CD8-positive, alpha-beta memory T cell (primary cell): ENCODE results near the gene RBSN. TPM values are rescaled to one million over a fixed set of nuclear protein-coding genes. Genes with fewer than 3 reads are reported as not detected.
A peak's percentile ranks its signal among the peaks of the same experiment; 100 is the strongest.
"Not testable (repeated sequence)": the region's sequence is repeated elsewhere in the genome, so short reads cannot be mapped to it uniquely, and the experiment has no call there.

Experiments used
- CTCF ChIA-PET: fragments of 350-600 bp; sonication (Branson Sonifier 250); formaldehyde crosslinking; loops from one replicate; lab custom pipeline; 2021; ENCODE audit warnings: antibody characterized with exemption; lab: Charles Lee
- POLR2A ChIA-PET: fragments of 350-600 bp; sonication (Branson Sonifier 250); formaldehyde crosslinking; loops from one replicate; lab custom pipeline; 2021; ENCODE audit warnings: antibody characterized with exemption; lab: Charles Lee
- DNase-seq, 5 donors: peaks; one replicate each; pipeline versions ENCODE4 v3.0.0 to v3.0.0-alpha.2; 2020 to 2022; ENCODE audit warnings: mixed read lengths in 1 of 5
- H3K27ac ChIP-seq: one replicate; pipeline ENCODE4 v1.7.0; 2013; ENCODE audit warnings: low read depth, mild to moderate bottlenecking, low read length, moderate library complexity
- H3K27me3 ChIP-seq: 2 replicates; pipeline ENCODE4 v1.7.0; 2013; ENCODE audit warnings: low read length, mild to moderate bottlenecking; ENCODE audit not compliant: insufficient read depth, poor library complexity, severe bottlenecking
- H3K36me3 ChIP-seq: 2 replicates; pipeline ENCODE4 v1.7.0; 2013; ENCODE audit warnings: mild to moderate bottlenecking, low read length, moderate library complexity; ENCODE audit not compliant: insufficient read depth
- H3K4me1 ChIP-seq: 2 replicates; pipeline ENCODE4 v1.7.0; 2013; ENCODE audit warnings: mild to moderate bottlenecking, low read length, moderate library complexity; ENCODE audit not compliant: insufficient read depth
- H3K4me3 ChIP-seq: 2 replicates; pipeline ENCODE4 v1.7.0; 2013; ENCODE audit warnings: mild to moderate bottlenecking, low read length
- H3K9me3 ChIP-seq: 2 replicates; pipeline ENCODE4 v1.7.0; 2013; ENCODE audit warnings: mild to moderate bottlenecking, low read length
- H3K27ac Mint-ChIP-seq, 8 donors: one replicate each; pipeline ENCODE4 v1.8.0; 2020 to 2021; ENCODE audit warnings: mixed read lengths in 8 of 8, mild to moderate bottlenecking in 6 of 8, inconsistent platforms in 3 of 8, moderate library complexity in 3 of 8
- H3K27me3 Mint-ChIP-seq, 2 donors: one replicate each; pipeline ENCODE4 v1.8.0; 2020 to 2021; ENCODE audit warnings: mixed read lengths in 2 of 2, mild to moderate bottlenecking in 1 of 2, moderate library complexity in 1 of 2
- H3K36me3 Mint-ChIP-seq, 3 donors: one replicate each; pipeline ENCODE4 v1.8.0; 2020 to 2021; ENCODE audit warnings: mixed read lengths in 3 of 3, inconsistent platforms in 1 of 3, mild to moderate bottlenecking in 1 of 3
- H3K4me1 Mint-ChIP-seq, 3 donors: one replicate each; pipeline ENCODE4 v1.8.0; 2020 to 2021; ENCODE audit warnings: mixed read lengths in 3 of 3, inconsistent platforms in 1 of 3, mild to moderate bottlenecking in 1 of 3
- H3K4me3 Mint-ChIP-seq, 7 donors: one replicate each; pipeline ENCODE4 v1.8.0; 2020 to 2021; ENCODE audit warnings: mixed read lengths in 7 of 7, mild to moderate bottlenecking in 6 of 7, moderate library complexity in 4 of 7, inconsistent platforms in 2 of 7
- H3K9me3 Mint-ChIP-seq, 5 donors: one replicate each; pipeline ENCODE4 v1.8.0; 2020 to 2022; ENCODE audit warnings: mixed read lengths in 5 of 5, mild to moderate bottlenecking in 3 of 5, moderate library complexity in 2 of 5, inconsistent platforms in 1 of 5
- polyA plus RNA-seq: library from polyadenylated mRNA; unstranded; fragments of 300-500 nt; fragmentation: Illumina TruSeq; gene quantifications from one replicate; pipeline ENCODE4 v1.2.3, GENCODE V29; 2021
- total RNA-seq, 2 experiments: library from RNA; stranded (reverse); gene quantifications; one replicate each; pipeline ENCODE4 v1.2.3, GENCODE V29; 2021

RBSN gene
- total RNA-seq (10 to 100 TPM; 12.2 to 12.5 TPM), polyA plus RNA-seq (19.0 TPM)

- peaks cover 23 to 34% (median 30%) of the 10 kb centered on the region in 3 donors for H3K4me1 Mint-ChIP-seq
- H3K36me3 Mint-ChIP-seq, result peaks cover 0 to 46% (median 7%) of the 10 kb centered on the region in 3 donors
These were observed at the start of gene RBSN for GRCh38 chr3:15098503-15099363. Gene RBSN (minus strand): TSS chr3:15099148. CDS start chr3:15096120, 3,028 bp downstream.

GRCh38 chr3:15148614-15149013, 49.7 kb upstream of the RBSN start:
- no peaks in the 10 kb centered on the region for H3K4me1 ChIP-seq
- no peaks in the 10 kb centered on the region for H3K9me3 ChIP-seq
- no peak for DNase-seq
- H3K27ac Mint-ChIP-seq, result no peak overlapping the region
- H3K4me1 Mint-ChIP-seq, result no peaks in the 10 kb centered on the region
- no peaks in the 10 kb centered on the region for H3K36me3 ChIP-seq
- no peak overlapping the region for H3K4me3 Mint-ChIP-seq
- H3K27me3 ChIP-seq, result peaks cover 15% of the 10 kb centered on the region
- H3K9me3 Mint-ChIP-seq, result no peaks in the 10 kb centered on the region
- CTCF ChIA-PET, result interaction anchor here (1.4 kb wide), 1 partner anchor 29 kb away, joined by 3 read pairs; no protein-coding TSS in a partner anchor
- H3K4me3 ChIP-seq, result no peak overlapping the region
- H3K36me3 Mint-ChIP-seq, result no peaks in the 10 kb centered on the region
- POLR2A ChIA-PET, result interaction anchor here (0.7 kb wide), 1 partner anchor 16 kb away, joined by 3 read pairs; no protein-coding TSS in a partner anchor
- H3K27me3 Mint-ChIP-seq, result peaks cover 4 to 55% of the 10 kb centered on the region in 2 donors
- no peak overlapping the region for H3K27ac ChIP-seq

More at GRCh38 chr3:15098503-15099363, at the start of gene RBSN:
- Histone ChIP-seq H3K27ac (peak within 1 kb of the TSS; percentile 98), H3K4me1 (peaks cover 18% of the 10 kb centered on the region), H3K27me3 (no peaks in the 10 kb centered on the region), H3K9me3 (no peaks in the 10 kb centered on the region), H3K36me3 (peaks cover 20% of the 10 kb centered on the region), H3K4me3 (peak within 1 kb of the TSS; percentile 95)
- peaks cover 4 to 8% of the 10 kb centered on the region in 2 donors for H3K27me3 Mint-ChIP-seq
- peak within 1 kb of the TSS; percentile 91 to 100 (median 98) for H3K27ac Mint-ChIP-seq
- H3K9me3 Mint-ChIP-seq, result peaks cover 0 to 5% (median 0%) of the 10 kb centered on the region in 5 donors
- H3K4me3 Mint-ChIP-seq, result peak within 1 kb of the TSS; percentile 91 to 97 (median 95)
- ChIA-PET CTCF (interaction anchor here (0.8 to 2.2 kb wide), 8 partner anchors 9 to 50 kb away, joined by 3 to 7 read pairs (median 4); partner anchors contain the start of gene MRPS25), POLR2A (interaction anchor here (0.6 to 2.4 kb wide), 11 partner anchors 10 to 447 kb away, joined by 3 to 19 read pairs (median 4); partner anchors contain the start of genes CAPN7, CCDC174, EAF1 and MRPS25)
- peak; percentile 94 to 97 (median 95) for DNase-seq

DNA sequence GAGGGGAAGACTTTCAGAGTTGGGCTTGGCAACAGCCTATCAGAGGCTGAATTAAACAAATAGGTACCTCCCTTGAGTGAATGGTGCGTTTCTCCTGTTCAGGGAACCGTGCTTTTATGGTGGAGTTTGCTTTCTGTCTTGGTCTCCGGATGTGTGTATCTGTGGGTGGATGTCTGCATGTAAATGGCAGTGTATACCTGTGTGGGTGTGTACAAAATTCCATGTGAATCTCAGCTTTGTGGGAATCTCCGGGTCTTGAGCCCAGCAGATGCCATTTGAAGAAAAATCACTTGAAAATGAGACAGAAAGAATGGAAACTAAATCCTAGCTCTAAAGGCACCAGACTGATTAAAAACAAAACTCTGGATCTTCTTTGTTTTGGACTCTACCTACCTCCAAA, 37.9 kb upstream of the RBSN start:
- DNase-seq, H3K4me1 ChIP-seq, H3K4me3 ChIP-seq, POLR2A ChIA-PET, H3K27me3 ChIP-seq, H3K36me3 ChIP-seq, H3K9me3 ChIP-seq, H3K4me3 Mint-ChIP-seq, CTCF ChIA-PET, H3K4me1 Mint-ChIP-seq, H3K27ac Mint-ChIP-seq, H3K36me3 Mint-ChIP-seq, H3K9me3 Mint-ChIP-seq, H3K27ac ChIP-seq: not testable (repeated sequence)
- peaks cover 7 to 40% of the 10 kb centered on the region in 2 donors for H3K27me3 Mint-ChIP-seq

GRCh38 chr3:15134968-15135367, 36.0 kb upstream of the RBSN start:
- POLR2A ChIA-PET, result not testable (repeated sequence)

DNA sequence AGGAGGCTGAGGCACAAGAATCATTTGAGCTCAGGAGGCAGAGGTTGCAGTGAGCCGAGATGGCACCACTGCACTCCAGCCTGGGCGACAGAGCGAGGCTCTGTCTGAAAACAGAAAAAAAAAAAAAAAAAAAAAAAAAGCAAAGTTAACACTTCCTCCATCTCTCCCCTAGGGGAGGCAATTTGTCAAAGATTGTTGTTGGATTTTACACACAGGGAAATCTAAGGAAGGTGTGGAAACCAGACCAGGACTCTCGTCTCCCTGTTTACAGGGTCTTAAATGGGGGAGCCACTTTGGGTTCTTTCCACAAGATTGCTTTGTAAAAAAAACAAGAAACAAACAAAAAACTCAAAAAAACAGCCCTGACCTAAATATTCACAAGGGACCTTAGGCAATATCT, 29.5 kb upstream of the RBSN start:
- H3K27ac ChIP-seq, H3K4me1 ChIP-seq, H3K9me3 Mint-ChIP-seq, H3K27ac Mint-ChIP-seq, H3K36me3 Mint-ChIP-seq, CTCF ChIA-PET, H3K4me3 ChIP-seq, H3K4me3 Mint-ChIP-seq, H3K9me3 ChIP-seq, POLR2A ChIA-PET, DNase-seq, H3K4me1 Mint-ChIP-seq, H3K27me3 ChIP-seq, H3K36me3 ChIP-seq: not testable (repeated sequence)
- peaks cover 7 to 21% of the 10 kb centered on the region in 2 donors for H3K27me3 Mint-ChIP-seq

More at GRCh38 chr3:15134968-15135367, 36.0 kb upstream of the RBSN start:
- H3K27ac Mint-ChIP-seq, H3K4me3 ChIP-seq, H3K36me3 Mint-ChIP-seq, H3K4me1 Mint-ChIP-seq, H3K4me3 Mint-ChIP-seq, H3K27ac ChIP-seq, H3K9me3 Mint-ChIP-seq, DNase-seq, H3K4me1 ChIP-seq, H3K9me3 ChIP-seq, CTCF ChIA-PET, H3K27me3 ChIP-seq, H3K36me3 ChIP-seq: not testable (repeated sequence)
- peaks cover 9 to 36% of the 10 kb centered on the region in 2 donors for H3K27me3 Mint-ChIP-seq

- H3K27me3 ChIP-seq, H3K36me3 ChIP-seq, H3K27ac Mint-ChIP-seq, DNase-seq, H3K4me3 ChIP-seq, H3K4me1 Mint-ChIP-seq, H3K4me3 Mint-ChIP-seq, CTCF ChIA-PET, H3K9me3 Mint-ChIP-seq, H3K36me3 Mint-ChIP-seq, POLR2A ChIA-PET, H3K4me1 ChIP-seq, H3K9me3 ChIP-seq, H3K27ac ChIP-seq: not testable (repeated sequence)
- peaks cover 7 to 16% of the 10 kb centered on the region in 2 donors for H3K27me3 Mint-ChIP-seq
These were observed 28.0 kb upstream of the RBSN start for GRCh38 chr3:15126975-15127374.

- Mint-ChIP-seq H3K4me1 (peaks cover 0 to 5% (median 2%) of the 10 kb centered on the region in 3 donors), H3K9me3 (no peaks in the 10 kb centered on the region), H3K4me3 (no peak overlapping the region), H3K27ac (no peak overlapping the region), H3K27me3 (peaks cover 4 to 11% of the 10 kb centered on the region in 2 donors), H3K36me3 (peaks cover 0 to 4% (median 0%) of the 10 kb centered on the region in 3 donors)
- no peaks in the 10 kb centered on the region for H3K4me1 ChIP-seq
- ChIA-PET CTCF (no interaction called here), POLR2A (no interaction called here)
- no peaks in the 10 kb centered on the region for H3K27me3 ChIP-seq
- H3K4me3 ChIP-seq, result no peak overlapping the region
- H3K9me3 ChIP-seq, result no peaks in the 10 kb centered on the region
- DNase-seq, result no peak
- H3K27ac ChIP-seq, result no peak overlapping the region
- H3K36me3 ChIP-seq, result no peaks in the 10 kb centered on the region
These were observed 23.4 kb upstream of the RBSN start for GRCh38 chr3:15122398-15122797.

GRCh38 chr3:15121936-15122335, 23.0 kb upstream of the RBSN start:
- H3K4me3 ChIP-seq, result no peak overlapping the region
- ChIA-PET POLR2A (no interaction called here), CTCF (no interaction called here)

More at GRCh38 chr3:15121936-15122335, 23.0 kb upstream of the RBSN start:
- no peak overlapping the region for H3K27ac Mint-ChIP-seq
- DNase-seq, result no peak
- H3K4me1 Mint-ChIP-seq, result peaks cover 0 to 5% (median 2%) of the 10 kb centered on the region in 3 donors
- Histone ChIP-seq H3K36me3 (no peaks in the 10 kb centered on the region), H3K27ac (no peak overlapping the region), H3K4me1 (no peaks in the 10 kb centered on the region), H3K9me3 (no peaks in the 10 kb centered on the region), H3K27me3 (no peaks in the 10 kb centered on the region)
- H3K36me3 Mint-ChIP-seq, result peaks cover 0 to 4% (median 0%) of the 10 kb centered on the region in 3 donors
- H3K27me3 Mint-ChIP-seq, result peaks cover 3 to 9% of the 10 kb centered on the region in 2 donors
- no peaks in the 10 kb centered on the region for H3K9me3 Mint-ChIP-seq
- H3K4me3 Mint-ChIP-seq, result no peak overlapping the region
